ENCODE results near the gene CNN2. TPM values are rescaled to one million over a fixed set of nuclear protein-coding genes. Genes with fewer than 3 reads are reported as not detected.

Gene CNN2
- total and polyA plus RNA-seq, 2 of the 13 experiments (the other 11 are each of a cell fraction or from before 2014, with no cell fraction given): 63.6 to 70.0 TPM

DNA sequence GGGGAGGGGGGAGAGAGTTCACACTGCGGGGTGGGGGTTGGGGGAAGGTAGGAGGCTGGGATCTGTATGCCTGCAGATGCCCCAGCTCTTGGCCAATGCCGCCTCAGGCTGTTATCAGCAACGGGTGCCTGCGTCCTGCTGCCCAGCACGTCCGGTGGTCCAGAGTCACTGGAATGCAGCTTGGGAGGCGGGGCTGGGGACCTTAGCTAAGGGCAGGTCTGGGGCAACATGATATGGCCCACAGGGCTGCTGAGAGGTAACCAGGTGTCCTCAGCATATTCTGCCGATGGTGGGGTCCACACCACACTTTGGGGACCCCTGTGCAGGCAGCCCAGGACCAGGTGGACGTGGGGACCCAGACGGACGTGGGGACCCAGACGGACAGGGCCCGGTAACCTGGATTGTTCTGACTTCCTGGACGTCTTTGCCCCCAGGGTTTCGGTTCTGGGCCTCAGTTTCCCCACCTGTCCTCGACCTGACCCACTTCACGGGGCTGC, 39.9 kb downstream of the CNN2 start (continued):
- TF ChIP-seq, protein P1, sequence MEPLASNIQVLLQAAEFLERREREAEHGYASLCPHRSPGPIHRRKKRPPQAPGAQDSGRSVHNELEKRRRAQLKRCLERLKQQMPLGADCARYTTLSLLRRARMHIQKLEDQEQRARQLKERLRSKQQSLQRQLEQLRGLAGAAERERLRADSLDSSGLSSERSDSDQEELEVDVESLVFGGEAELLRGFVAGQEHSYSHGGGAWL (CRISPR knock-in tag; IDR thresholded peaks at IDR 0.05): 0 out of 2 replicates have a peak, but pooled peaks have one; percentile 14
- TF ChIP-seq MIER2 (CRISPR knock-in tag; IDR thresholded peaks at IDR 0.05): no peak
- no peak for TF ChIP-seq BCL6 (CRISPR knock-in tag; IDR thresholded peaks at IDR 0.05)
- TF ChIP-seq, protein P2, sequence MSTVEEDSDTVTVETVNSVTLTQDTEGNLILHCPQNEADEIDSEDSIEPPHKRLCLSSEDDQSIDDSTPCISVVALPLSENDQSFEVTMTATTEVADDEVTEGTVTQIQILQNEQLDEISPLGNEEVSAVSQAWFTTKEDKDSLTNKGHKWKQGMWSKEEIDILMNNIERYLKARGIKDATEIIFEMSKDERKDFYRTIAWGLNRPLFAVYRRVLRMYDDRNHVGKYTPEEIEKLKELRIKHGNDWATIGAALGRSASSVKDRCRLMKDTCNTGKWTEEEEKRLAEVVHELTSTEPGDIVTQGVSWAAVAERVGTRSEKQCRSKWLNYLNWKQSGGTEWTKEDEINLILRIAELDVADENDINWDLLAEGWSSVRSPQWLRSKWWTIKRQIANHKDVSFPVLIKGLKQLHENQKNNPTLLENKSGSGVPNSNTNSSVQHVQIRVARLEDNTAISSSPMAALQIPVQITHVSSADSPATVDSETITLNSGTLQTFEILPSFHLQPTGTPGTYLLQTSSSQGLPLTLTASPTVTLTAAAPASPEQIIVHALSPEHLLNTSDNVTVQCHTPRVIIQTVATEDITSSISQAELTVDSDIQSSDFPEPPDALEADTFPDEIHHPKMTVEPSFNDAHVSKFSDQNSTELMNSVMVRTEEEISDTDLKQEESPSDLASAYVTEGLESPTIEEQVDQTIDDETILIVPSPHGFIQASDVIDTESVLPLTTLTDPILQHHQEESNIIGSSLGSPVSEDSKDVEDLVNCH (CRISPR knock-in tag; IDR thresholded peaks at IDR 0.05): no peak
- TF ChIP-seq, protein P3, sequence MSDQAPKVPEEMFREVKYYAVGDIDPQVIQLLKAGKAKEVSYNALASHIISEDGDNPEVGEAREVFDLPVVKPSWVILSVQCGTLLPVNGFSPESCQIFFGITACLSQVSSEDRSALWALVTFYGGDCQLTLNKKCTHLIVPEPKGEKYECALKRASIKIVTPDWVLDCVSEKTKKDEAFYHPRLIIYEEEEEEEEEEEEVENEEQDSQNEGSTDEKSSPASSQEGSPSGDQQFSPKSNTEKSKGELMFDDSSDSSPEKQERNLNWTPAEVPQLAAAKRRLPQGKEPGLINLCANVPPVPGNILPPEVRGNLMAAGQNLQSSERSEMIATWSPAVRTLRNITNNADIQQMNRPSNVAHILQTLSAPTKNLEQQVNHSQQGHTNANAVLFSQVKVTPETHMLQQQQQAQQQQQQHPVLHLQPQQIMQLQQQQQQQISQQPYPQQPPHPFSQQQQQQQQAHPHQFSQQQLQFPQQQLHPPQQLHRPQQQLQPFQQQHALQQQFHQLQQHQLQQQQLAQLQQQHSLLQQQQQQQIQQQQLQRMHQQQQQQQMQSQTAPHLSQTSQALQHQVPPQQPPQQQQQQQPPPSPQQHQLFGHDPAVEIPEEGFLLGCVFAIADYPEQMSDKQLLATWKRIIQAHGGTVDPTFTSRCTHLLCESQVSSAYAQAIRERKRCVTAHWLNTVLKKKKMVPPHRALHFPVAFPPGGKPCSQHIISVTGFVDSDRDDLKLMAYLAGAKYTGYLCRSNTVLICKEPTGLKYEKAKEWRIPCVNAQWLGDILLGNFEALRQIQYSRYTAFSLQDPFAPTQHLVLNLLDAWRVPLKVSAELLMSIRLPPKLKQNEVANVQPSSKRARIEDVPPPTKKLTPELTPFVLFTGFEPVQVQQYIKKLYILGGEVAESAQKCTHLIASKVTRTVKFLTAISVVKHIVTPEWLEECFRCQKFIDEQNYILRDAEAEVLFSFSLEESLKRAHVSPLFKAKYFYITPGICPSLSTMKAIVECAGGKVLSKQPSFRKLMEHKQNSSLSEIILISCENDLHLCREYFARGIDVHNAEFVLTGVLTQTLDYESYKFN (CRISPR knock-in tag; conservative IDR thresholded peaks at IDR 0.05): peak; percentile 50; the same call in 1 of the 2 replicates
- TF ChIP-seq ZFAT (CRISPR knock-in tag; conservative IDR thresholded peaks at IDR 0.05): no peak
- TF ChIP-seq, protein P4, sequence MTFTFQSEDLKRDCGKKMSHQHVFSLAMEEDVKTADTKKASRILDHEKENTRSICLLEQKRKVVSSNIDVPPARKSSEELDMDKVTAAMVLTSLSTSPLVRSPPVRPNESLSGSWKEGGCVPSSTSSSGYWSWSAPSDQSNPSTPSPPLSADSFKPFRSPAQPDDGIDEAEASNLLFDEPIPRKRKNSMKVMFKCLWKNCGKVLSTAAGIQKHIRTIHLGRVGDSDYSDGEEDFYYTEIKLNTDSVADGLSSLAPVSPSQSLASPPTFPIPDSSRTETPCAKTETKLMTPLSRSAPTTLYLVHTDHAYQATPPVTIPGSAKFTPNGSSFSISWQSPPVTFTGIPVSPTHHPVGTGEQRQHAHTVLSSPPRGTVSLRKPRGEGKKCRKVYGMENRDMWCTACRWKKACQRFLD (CRISPR knock-in tag; IDR thresholded peaks at IDR 0.05; ENCODE audit: borderline replicate concordance): no peak
- TF ChIP-seq TRIM24 (CRISPR knock-in tag; IDR thresholded peaks at IDR 0.05): no peak
- TF ChIP-seq TEAD2 (CRISPR knock-in tag; IDR thresholded peaks at IDR 0.05): no peak
- TF ChIP-seq, protein P5, sequence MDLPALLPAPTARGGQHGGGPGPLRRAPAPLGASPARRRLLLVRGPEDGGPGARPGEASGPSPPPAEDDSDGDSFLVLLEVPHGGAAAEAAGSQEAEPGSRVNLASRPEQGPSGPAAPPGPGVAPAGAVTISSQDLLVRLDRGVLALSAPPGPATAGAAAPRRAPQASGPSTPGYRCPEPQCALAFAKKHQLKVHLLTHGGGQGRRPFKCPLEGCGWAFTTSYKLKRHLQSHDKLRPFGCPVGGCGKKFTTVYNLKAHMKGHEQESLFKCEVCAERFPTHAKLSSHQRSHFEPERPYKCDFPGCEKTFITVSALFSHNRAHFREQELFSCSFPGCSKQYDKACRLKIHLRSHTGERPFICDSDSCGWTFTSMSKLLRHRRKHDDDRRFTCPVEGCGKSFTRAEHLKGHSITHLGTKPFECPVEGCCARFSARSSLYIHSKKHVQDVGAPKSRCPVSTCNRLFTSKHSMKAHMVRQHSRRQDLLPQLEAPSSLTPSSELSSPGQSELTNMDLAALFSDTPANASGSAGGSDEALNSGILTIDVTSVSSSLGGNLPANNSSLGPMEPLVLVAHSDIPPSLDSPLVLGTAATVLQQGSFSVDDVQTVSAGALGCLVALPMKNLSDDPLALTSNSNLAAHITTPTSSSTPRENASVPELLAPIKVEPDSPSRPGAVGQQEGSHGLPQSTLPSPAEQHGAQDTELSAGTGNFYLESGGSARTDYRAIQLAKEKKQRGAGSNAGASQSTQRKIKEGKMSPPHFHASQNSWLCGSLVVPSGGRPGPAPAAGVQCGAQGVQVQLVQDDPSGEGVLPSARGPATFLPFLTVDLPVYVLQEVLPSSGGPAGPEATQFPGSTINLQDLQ (CRISPR knock-in tag; IDR thresholded peaks at IDR 0.05): no peak
- TF ChIP-seq, protein P6, sequence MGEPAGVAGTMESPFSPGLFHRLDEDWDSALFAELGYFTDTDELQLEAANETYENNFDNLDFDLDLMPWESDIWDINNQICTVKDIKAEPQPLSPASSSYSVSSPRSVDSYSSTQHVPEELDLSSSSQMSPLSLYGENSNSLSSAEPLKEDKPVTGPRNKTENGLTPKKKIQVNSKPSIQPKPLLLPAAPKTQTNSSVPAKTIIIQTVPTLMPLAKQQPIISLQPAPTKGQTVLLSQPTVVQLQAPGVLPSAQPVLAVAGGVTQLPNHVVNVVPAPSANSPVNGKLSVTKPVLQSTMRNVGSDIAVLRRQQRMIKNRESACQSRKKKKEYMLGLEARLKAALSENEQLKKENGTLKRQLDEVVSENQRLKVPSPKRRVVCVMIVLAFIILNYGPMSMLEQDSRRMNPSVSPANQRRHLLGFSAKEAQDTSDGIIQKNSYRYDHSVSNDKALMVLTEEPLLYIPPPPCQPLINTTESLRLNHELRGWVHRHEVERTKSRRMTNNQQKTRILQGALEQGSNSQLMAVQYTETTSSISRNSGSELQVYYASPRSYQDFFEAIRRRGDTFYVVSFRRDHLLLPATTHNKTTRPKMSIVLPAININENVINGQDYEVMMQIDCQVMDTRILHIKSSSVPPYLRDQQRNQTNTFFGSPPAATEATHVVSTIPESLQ (CRISPR knock-in tag; conservative IDR thresholded peaks at IDR 0.05): no peak
- no peak for TF ChIP-seq PHF8 (CRISPR knock-in tag; IDR thresholded peaks at IDR 0.05)
- TF ChIP-seq, protein P7, sequence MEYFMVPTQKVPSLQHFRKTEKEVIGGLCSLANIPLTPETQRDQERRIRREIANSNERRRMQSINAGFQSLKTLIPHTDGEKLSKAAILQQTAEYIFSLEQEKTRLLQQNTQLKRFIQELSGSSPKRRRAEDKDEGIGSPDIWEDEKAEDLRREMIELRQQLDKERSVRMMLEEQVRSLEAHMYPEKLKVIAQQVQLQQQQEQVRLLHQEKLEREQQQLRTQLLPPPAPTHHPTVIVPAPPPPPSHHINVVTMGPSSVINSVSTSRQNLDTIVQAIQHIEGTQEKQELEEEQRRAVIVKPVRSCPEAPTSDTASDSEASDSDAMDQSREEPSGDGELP (IDR thresholded peaks at IDR 0.05; ENCODE audit: borderline replicate concordance, low read depth): no peak; the same call in 1 of the 2 replicates
- no peak for TF ChIP-seq CENPX (CRISPR knock-in tag; IDR thresholded peaks at IDR 0.05)

Data from HepG2 (cell line).